Fibroblast of skin of left biceps (primary cell): ENCODE measurements around the gene PRR15L.
"Not testable (repeated sequence)": the region's sequence is repeated elsewhere in the genome, so short reads cannot be mapped to it uniquely, and the experiment has no call there.

Experiments
- DNase-seq, 2 experiments: peaks; one replicate each; pipeline ENCODE4 v3.0.0-alpha.2; 2013; ENCODE audit warnings: low read depth in 2 of 2

The PRR15L gene

GRCh38 chr17:47957591-47958490, at the start of gene PRR15L:
TSS of gene PRR15L (minus strand) at chr17:47957883. CDS start at chr17:47953234, 4,649 bp downstream.
- DNase-seq, result no peak

GRCh38 chr17:48006936-48007709, 49.4 kb upstream of the PRR15L start:
- no peak for DNase-seq

- DNase-seq, result no peak
These were observed 47.3 kb upstream of the PRR15L start for GRCh38 chr17:48004983-48005382.

- DNase-seq, result no peak
These were observed 45.9 kb upstream of the PRR15L start for GRCh38 chr17:48003417-48004151.

- no peak for DNase-seq
These were observed 45.3 kb upstream of the PRR15L start for GRCh38 chr17:48002916-48003416.

- DNase-seq, result peak in 1 of 2 experiments; percentile 41
These were observed 44.7 kb upstream of the PRR15L start for GRCh38 chr17:48002266-48002915.

GRCh38 chr17:48001657-48002056, 44.0 kb upstream of the PRR15L start:
- not testable (repeated sequence) for DNase-seq

GRCh38 chr17:48001197-48001596, 43.5 kb upstream of the PRR15L start:
- no peak for DNase-seq

- no peak for DNase-seq
These were observed 41.9 kb upstream of the PRR15L start for GRCh38 chr17:47999582-47999981.

- DNase-seq, result no peak
These were observed 40.4 kb upstream of the PRR15L start for GRCh38 chr17:47998044-47998443.

GRCh38 chr17:47997586-47997985, 39.9 kb upstream of the PRR15L start:
- no peak for DNase-seq

GRCh38 chr17:47996201-47996600, 38.5 kb upstream of the PRR15L start:
- DNase-seq, result no peak

- no peak for DNase-seq
These were observed 37.7 kb upstream of the PRR15L start for GRCh38 chr17:47995241-47995935.

- no peak for DNase-seq
These were observed 37.0 kb upstream of the PRR15L start for GRCh38 chr17:47994724-47995123.

GRCh38 chr17:47993964-47994363, 36.3 kb upstream of the PRR15L start:
- DNase-seq, result no peak

GRCh38 chr17:47993031-47993564, 35.4 kb upstream of the PRR15L start:
- DNase-seq, result no peak

GRCh38 chr17:47992216-47992615, 34.5 kb upstream of the PRR15L start:
- no peak for DNase-seq

GRCh38 chr17:47990962-47991731, 33.5 kb upstream of the PRR15L start:
- DNase-seq, result no peak

GRCh38 chr17:47989700-47990099, 32.0 kb upstream of the PRR15L start:
- DNase-seq, result no peak

- no peak for DNase-seq
These were observed 31.5 kb upstream of the PRR15L start for GRCh38 chr17:47989159-47989558.
